NCI-H128 (cell line): Measurements from ENCODE around the gene PSORS1C2.
A peak's percentile ranks its signal among the peaks of the same experiment; 100 is the strongest.
"Not testable (repeated sequence)": the region's sequence is repeated elsewhere in the genome, so short reads cannot be mapped to it uniquely, and the experiment has no call there.

Experiments
- DNase-seq: peaks from one replicate; lab custom pipeline; 2025; ENCODE audit not compliant: unreplicated experiment; lab: John Stamatoyannopoulos, UW

PSORS1C2 gene

DNA sequence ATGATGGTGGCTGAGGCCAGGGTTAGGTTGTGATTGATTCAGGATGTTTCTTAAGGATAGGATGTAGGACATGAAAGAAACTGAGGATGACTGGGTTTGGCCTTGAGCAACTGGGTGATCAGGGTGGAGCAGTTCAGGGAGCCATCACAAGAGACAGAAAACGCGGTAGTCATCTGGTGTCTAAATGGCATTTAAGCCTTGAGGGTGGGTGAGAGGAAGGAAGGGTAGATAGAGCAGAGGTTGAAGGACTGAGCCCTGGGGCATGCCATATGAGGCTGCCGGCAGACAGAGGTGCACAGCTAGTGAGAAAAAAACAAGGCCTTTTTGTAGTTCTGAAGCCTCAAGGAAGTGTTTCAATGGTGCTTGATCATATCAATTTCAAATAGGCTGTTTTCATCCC is 29.7 kb upstream of the PSORS1C2 start:
- no peak for DNase-seq

- DNase-seq: no peak
Observed at GRCh38 chr6:31165986-31166385, 27.1 kb upstream of the PSORS1C2 start.

- not testable (repeated sequence) for DNase-seq
Observed at GRCh38 chr6:31165064-31165832, 26.4 kb upstream of the PSORS1C2 start.

- not testable (repeated sequence) for DNase-seq
Observed at GRCh38 chr6:31164475-31165063, 25.7 kb upstream of the PSORS1C2 start.

- no peak for DNase-seq
Observed at GRCh38 chr6:31163922-31164321, 25.1 kb upstream of the PSORS1C2 start.

- no peak for DNase-seq
Observed at GRCh38 chr6:31162463-31163165, 23.7 kb upstream of the PSORS1C2 start.

DNA sequence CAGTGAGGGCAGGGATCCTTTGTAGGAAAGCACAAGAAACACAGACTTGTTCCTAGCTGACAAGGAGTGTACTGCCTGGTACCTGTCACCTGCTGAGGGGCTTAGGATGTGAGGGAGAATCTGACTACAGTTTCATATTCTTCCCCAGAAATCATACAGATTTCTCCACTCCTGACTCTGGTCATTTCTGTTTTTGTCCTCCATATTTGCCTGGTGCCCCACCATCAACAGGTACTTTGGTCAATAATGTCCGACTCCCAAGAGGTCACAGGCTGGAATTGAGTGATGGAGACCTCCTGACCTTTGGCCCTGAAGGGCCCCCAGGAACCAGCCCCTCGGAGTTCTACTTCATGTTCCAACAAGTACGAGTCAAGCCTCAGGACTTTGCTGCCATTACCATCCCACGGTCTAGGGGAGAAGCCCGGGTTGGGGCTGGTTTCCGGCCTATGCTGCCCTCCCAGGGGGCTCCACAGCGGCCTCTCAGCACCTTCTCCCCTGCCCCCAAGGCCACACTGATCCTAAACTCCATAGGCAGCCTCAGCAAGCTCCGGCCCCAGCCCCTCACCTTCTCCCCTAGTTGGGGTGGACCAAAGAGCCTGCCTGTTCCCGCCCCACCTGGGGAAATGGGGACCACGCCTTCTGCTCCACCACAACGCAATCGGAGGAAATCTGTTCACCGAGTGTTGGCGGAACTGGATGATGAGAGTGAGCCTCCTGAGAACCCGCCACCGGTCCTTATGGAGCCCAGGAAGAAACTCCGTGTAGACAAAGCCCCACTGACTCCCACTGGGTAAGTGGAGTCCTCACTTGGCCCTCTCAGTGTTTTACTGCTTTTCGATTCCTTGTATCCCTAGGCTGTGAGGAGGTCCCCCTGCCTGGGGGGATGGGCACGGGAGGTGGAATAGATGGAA is 22.6 kb upstream of the PSORS1C2 start:
- no peak for DNase-seq

GRCh38 chr6:31158863-31159855 is 20.3 kb upstream of the PSORS1C2 start:
- no peak for DNase-seq

DNA sequence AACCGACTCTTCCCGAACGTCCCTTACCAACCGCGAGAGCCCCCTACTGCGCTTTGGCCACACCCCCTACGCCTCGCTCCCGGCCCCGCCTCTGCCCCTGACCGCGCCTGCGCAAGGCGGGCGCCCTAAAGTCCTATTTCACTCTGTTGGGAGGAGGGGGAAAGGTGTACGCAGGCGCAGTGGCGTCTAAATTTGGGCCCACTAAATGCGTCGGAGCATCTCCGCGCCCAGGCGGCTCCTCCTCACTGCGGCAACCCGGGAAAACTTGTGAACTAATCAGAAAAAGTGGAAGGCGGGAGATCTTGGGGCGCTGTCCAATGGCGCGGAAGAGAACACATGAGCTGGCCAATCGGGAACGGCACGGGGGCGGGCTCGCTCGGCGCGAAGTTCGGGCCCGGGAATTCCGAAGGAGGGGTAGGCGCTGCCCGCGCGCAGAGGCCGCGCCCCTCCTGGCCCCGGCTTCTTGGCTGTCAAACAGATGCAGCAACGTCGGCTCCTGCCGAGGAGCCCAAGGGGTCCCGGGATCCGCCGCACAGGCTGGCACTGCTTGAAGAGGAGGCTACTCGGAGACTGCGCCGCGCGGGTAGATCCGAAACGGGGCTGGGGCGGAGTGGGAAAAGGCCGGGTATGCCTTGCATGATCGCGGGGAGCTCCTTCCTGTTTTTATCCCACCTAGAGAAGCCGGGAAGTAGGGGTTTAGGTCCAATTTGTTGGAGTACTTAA is 19.4 kb upstream of the PSORS1C2 start, which contains the start of gene TCF19:
TSS of gene TCF19 (plus strand) at position 450 of the 723 bp plus-strand sequence. CDS start 881 bp downstream, outside the sequence.
- peak; percentile 98 for DNase-seq

DNA sequence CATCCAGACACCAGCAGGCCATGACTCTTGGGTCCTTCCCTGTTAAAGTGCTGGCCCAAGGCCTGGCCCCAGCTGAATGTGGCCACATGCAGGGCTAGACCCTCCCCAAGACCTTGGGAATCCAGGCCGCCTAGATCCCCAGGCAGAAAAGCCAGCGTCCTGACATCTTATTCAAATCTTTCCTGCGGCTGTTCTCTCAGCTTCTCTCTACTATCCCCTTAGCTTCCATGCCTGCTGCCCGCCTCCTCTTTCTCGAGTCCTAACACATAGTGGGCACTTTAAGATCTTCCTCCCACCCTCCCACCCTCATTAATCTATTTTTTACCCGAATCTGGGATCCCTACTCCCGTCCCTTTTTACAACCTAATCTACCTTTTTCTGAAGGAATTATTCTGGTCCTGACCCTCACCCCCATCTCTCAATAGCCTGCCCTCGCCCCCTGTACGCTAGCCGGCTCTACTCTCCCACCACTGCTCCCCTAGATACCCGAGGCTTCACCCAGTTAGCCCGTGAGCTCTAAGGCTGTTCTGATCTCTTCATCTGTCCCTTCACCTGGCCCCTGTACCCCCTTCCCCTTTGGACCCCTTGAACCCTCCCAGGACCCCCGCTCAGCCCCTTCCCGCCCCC is 18.8 kb upstream of the PSORS1C2 start, which contains the start of gene CCHCR1:
TSS of gene CCHCR1 (minus strand) at position 290 of the 627 bp plus-strand sequence. CDS start at position 88, 202 bp downstream.
- DNase-seq: no peak

DNA sequence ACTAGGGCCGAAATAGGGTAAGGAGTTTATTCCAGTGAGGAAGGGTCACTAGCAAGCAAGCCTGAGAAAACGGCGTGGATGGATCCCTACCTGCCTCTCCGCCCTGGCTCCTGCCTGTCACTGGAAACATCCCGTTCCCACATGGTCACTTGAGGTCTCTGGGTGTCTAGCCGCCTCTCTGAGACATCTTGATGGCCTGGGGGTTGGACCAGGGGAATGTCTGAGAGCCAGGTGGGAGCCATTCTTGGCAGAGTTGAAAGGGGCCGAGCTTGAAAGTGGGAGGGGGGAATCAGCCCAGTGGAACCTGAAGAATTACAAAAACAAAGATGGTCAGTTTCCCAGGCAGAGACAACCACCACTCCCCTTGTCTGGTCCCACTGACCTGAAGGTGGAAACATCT is 17.8 kb upstream of the PSORS1C2 start:
- no peak for DNase-seq

- no peak for DNase-seq
Observed at GRCh38 chr6:31154436-31154835, 15.6 kb upstream of the PSORS1C2 start.

DNA sequence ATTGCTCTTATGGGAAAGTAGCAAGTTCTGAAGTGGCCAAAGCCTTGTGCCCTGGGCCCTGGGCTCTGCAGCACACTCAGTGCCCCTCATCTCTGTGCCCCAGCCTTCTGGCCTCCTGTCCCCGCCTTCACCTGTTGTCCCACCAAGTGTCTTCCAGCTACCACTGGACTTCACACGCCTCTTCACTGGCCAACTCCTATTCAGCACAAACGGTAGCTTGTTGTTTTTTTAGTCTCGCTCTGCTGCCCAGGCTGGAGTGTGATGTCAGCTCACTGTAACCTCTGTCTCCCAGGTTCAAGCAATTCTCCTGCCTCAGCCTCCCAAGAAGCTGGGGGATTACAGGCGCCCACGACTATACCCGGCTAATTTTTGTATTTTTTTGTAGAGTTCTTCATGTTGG is 13.9 kb upstream of the PSORS1C2 start:
- no peak for DNase-seq

- DNase-seq: no peak
Observed at GRCh38 chr6:31149827-31150447, 11.1 kb upstream of the PSORS1C2 start.

DNA sequence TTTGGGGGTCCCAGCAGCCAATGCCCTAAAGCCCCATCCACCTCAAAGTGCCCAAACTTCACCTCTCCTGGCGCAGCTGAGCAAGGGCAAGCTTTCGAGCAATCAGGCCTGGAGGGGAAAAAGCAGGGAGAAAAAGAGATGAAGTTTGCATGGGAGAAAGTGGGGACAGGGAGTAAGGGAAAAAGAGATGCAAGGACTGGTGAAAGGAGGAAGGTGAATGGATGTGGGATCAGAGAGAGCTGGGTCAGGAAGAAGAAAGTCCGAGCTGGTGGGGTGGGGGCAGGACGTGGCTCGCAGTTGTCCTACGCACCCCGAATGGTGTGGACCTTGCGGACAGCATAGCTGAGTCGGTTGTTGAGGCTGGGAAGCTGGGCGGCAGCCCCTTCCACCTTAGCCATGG is 6.5 kb upstream of the PSORS1C2 start:
- no peak for DNase-seq

DNA sequence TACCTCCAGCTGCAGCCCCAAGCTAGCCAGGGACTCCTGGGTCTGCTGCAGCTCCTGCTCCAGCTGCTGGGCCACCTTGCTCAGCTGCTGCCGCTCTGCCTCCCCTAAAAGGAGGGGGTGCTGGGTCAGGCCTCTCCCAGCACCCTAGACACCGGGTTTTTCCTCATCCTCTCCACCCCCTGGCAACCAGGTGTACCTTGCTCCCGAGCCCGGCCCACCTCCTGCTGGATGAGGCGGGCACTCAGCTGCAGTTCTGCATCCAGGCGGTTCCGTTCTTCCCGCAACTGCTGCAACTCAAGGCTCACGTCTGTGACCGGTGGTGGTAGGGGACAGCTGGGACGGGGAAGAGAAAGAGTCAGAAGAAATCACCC is 6.1 kb upstream of the PSORS1C2 start:
- no peak for DNase-seq

GRCh38 chr6:31144296-31144969 is 5.6 kb upstream of the PSORS1C2 start:
- no peak for DNase-seq

GRCh38 chr6:31143148-31143547 is 4.3 kb upstream of the PSORS1C2 start:
- no peak for DNase-seq
